ENCODE measurements around the gene MTMR12.

The MTMR12 gene, protein sequence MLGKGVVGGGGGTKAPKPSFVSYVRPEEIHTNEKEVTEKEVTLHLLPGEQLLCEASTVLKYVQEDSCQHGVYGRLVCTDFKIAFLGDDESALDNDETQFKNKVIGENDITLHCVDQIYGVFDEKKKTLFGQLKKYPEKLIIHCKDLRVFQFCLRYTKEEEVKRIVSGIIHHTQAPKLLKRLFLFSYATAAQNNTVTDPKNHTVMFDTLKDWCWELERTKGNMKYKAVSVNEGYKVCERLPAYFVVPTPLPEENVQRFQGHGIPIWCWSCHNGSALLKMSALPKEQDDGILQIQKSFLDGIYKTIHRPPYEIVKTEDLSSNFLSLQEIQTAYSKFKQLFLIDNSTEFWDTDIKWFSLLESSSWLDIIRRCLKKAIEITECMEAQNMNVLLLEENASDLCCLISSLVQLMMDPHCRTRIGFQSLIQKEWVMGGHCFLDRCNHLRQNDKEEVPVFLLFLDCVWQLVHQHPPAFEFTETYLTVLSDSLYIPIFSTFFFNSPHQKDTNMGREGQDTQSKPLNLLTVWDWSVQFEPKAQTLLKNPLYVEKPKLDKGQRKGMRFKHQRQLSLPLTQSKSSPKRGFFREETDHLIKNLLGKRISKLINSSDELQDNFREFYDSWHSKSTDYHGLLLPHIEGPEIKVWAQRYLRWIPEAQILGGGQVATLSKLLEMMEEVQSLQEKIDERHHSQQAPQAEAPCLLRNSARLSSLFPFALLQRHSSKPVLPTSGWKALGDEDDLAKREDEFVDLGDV

GRCh38 chr5:32312595-32313332 lies at the start of gene MTMR12:
MTMR12 (minus strand) TSS chr5:32312939; CDS start chr5:32312838, 101 bp downstream.
- peak within 1 kb of the TSS; percentile 91 for H3K4me3 Mint-ChIP-seq
- peaks cover 5% of the 10 kb centered on the region for H3K36me3 Mint-ChIP-seq
- no peaks in the 10 kb centered on the region for H3K27me3 Mint-ChIP-seq
- peaks cover 37% of the 10 kb centered on the region for H3K4me1 Mint-ChIP-seq (ENCODE audit: low read depth)
- H3K9me3 Mint-ChIP-seq (ENCODE audit: low read depth) = no peaks in the 10 kb centered on the region
- peak within 1 kb of the TSS; percentile 86 for H3K27ac Mint-ChIP-seq

GRCh38 chr5:32362527-32362926 lies 49.8 kb upstream of the MTMR12 start:
- Mint-ChIP-seq H3K27ac (no peak overlapping the region), H3K9me3 (ENCODE audit: low read depth) (no peaks in the 10 kb centered on the region), H3K4me1 (ENCODE audit: low read depth) (peaks cover 4% of the 10 kb centered on the region), H3K4me3 (no peak overlapping the region), H3K36me3 (peaks cover 3% of the 10 kb centered on the region), H3K27me3 (no peaks in the 10 kb centered on the region)

GRCh38 chr5:32360906-32361305 lies 48.2 kb upstream of the MTMR12 start:
- Mint-ChIP-seq H3K4me1 (ENCODE audit: low read depth) (peaks cover 4% of the 10 kb centered on the region), H3K27me3 (no peaks in the 10 kb centered on the region), H3K9me3 (ENCODE audit: low read depth) (no peaks in the 10 kb centered on the region), H3K27ac (no peak overlapping the region), H3K36me3 (peaks cover 2% of the 10 kb centered on the region), H3K4me3 (no peak overlapping the region)

DNA sequence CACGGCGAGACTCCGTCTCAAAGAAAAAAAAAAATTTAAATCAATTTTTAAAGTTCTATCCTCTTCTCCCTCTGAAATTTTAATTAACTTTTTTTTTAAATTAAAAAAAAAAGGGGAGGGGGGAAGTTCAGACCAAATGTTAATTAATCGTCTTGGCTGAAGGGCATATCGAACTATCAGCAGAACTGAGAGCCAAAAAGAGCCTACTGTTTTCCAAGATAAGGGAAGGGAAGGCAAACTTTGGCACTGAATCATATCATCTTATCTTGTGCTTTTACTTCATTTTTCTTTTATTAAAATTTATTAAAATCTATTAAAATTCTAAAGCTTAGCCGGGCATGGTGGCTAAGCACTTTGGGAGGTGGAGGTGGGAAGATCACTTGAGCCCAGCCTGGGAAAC lies 45.9 kb upstream of the MTMR12 start:
- Mint-ChIP-seq H3K4me3 (no peak overlapping the region), H3K27ac (no peak overlapping the region), H3K9me3 (ENCODE audit: low read depth) (no peaks in the 10 kb centered on the region), H3K27me3 (no peaks in the 10 kb centered on the region), H3K36me3 (peaks cover 2% of the 10 kb centered on the region), H3K4me1 (ENCODE audit: low read depth) (peaks cover 4% of the 10 kb centered on the region)

- Mint-ChIP-seq H3K4me3 (no peak overlapping the region), H3K36me3 (peaks cover 2% of the 10 kb centered on the region), H3K27ac (peak overlapping the region; percentile 36), H3K4me1 (ENCODE audit: low read depth) (peaks cover 4% of the 10 kb centered on the region), H3K27me3 (no peaks in the 10 kb centered on the region), H3K9me3 (ENCODE audit: low read depth) (no peaks in the 10 kb centered on the region)
Measured at GRCh38 chr5:32357658-32358057, 44.9 kb upstream of the MTMR12 start.

DNA sequence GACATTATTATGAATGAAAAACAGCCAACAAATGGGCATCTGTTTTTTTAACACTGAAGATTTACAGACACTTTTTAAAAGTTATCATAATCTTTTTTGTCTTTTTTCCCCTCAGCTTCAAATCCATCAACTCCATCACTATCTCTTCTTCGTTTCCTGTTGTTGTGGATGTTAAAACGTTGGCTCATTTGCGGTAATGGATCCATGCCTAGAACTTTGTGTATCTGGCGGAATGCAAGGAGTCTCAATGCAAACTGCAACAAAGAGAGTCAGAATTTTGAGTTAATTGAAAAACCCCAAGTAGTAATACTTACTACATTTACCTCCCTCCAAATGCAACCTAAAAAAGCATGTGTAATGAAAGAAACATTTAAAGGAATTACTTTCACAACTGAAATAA lies 42.9 kb upstream of the MTMR12 start:
- no peaks in the 10 kb centered on the region for H3K27me3 Mint-ChIP-seq
- H3K4me3 Mint-ChIP-seq = no peak overlapping the region
- H3K4me1 Mint-ChIP-seq (ENCODE audit: low read depth) = peaks cover 4% of the 10 kb centered on the region
- no peak overlapping the region for H3K27ac Mint-ChIP-seq
- no peaks in the 10 kb centered on the region for H3K9me3 Mint-ChIP-seq (ENCODE audit: low read depth)
- peaks cover 2% of the 10 kb centered on the region for H3K36me3 Mint-ChIP-seq

- H3K27me3 Mint-ChIP-seq = no peaks in the 10 kb centered on the region
- no peak overlapping the region for H3K4me3 Mint-ChIP-seq
- no peaks in the 10 kb centered on the region for H3K9me3 Mint-ChIP-seq (ENCODE audit: low read depth)
- H3K27ac Mint-ChIP-seq = no peak overlapping the region
- peaks cover 4% of the 10 kb centered on the region for H3K4me1 Mint-ChIP-seq (ENCODE audit: low read depth)
- peaks cover 2% of the 10 kb centered on the region for H3K36me3 Mint-ChIP-seq
Measured at GRCh38 chr5:32353420-32353819, 40.7 kb upstream of the MTMR12 start.

DNA sequence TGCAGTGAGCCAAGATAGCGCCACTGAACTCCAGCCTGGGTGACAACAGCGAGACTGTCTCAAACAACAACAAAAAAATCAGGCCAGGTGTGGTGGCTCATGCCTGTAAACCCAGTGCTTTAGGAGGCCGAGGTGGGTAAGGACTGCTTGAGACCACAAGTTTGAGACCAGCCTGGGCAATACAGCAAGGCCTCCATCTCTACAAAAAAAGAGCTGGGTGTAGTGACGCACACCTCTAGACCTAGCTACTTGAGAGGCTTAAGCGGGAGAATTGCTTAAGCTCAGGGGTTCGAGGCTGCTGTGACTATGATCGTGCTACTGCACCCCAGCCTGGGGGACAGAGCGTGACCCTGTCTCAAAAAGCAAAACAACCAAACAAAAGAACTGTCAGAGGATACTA lies 39.9 kb upstream of the MTMR12 start:
- peaks cover 2% of the 10 kb centered on the region for H3K36me3 Mint-ChIP-seq
- no peak overlapping the region for H3K27ac Mint-ChIP-seq
- H3K4me3 Mint-ChIP-seq = no peak overlapping the region
- no peaks in the 10 kb centered on the region for H3K27me3 Mint-ChIP-seq
- no peaks in the 10 kb centered on the region for H3K9me3 Mint-ChIP-seq (ENCODE audit: low read depth)
- peaks cover 2% of the 10 kb centered on the region for H3K4me1 Mint-ChIP-seq (ENCODE audit: low read depth)

DNA sequence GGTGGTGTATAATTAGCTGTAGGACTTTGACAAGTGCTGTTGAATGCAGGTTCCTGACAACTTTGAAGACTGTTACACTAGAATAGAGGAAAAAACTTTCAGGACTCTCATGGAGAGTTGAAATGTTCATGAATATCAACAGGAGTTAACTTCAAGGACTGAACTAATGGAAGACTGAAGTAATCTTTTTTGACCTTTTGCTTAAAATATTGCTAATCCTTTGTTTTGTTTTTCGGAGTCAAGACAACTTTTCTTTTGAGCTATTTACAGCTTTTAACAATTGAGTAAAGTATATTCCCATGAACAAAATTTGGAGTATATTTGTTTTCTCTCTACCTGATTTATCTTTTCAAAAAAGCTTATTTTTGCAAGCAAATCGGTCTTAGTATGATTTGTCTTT lies 34.1 kb upstream of the MTMR12 start:
- Mint-ChIP-seq H3K9me3 (ENCODE audit: low read depth) (no peaks in the 10 kb centered on the region), H3K4me1 (ENCODE audit: low read depth) (no peaks in the 10 kb centered on the region), H3K4me3 (no peak overlapping the region), H3K27ac (no peak overlapping the region), H3K36me3 (peaks cover 2% of the 10 kb centered on the region), H3K27me3 (no peaks in the 10 kb centered on the region)

DNA sequence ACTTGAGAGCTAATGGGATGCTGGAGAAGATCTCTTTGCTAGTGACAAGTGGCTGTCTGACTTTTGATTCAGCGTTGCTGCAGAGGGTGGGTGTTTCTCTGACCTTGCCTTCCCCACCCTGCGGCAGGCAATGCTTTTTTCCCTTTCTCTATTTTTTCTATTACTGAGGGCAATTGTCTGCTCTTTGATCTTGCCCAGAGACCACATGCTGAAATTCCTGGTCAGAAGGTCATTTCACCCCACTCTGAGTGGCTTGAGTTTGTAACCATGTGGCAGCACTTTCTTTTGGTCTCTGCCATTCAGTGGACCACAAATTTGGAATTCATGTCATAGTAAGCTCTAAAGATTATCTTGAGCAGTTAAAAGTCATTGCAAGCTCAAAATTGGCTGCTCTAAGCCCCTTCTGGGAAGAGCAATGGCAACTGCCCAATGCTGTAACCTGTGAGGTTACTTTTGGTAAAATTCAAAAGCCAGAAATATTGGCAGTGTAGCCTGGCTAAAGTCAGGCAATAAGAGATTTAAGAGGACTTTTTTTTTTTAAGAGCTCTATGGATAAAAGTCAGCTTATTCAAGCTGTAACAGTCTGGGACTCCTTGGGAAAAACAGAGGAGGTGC lies 30.4 kb upstream of the MTMR12 start:
- H3K9me3 Mint-ChIP-seq (ENCODE audit: low read depth) = peaks cover 14% of the 10 kb centered on the region

DNA sequence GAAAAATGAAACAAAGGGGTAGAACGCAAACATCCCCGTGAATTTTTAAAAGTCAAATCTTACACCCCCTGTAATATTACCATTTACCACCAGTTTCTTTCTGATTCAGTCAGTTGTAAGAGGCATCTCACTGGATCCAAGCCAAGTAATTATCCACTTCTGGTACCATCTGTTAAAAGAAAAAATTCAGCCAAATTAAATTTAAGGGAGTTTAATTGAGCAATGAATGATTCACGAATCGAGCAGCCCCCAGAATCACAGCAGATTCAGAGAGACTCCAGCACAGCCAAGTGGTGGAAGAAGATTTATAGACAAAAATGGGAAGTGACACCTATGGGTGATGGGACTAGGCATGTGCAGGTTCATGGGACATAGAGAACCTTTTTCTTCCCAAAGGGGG lies 29.9 kb upstream of the MTMR12 start:
- Mint-ChIP-seq H3K4me1 (ENCODE audit: low read depth) (no peaks in the 10 kb centered on the region), H3K36me3 (peaks cover 6% of the 10 kb centered on the region), H3K27ac (no peak overlapping the region), H3K9me3 (ENCODE audit: low read depth) (peaks cover 17% of the 10 kb centered on the region), H3K4me3 (no peak overlapping the region), H3K27me3 (no peaks in the 10 kb centered on the region)

More for the DNA sequence above, 30.4 kb upstream of the MTMR12 start:
- no peaks in the 10 kb centered on the region for H3K27me3 Mint-ChIP-seq
- no peak overlapping the region for H3K27ac Mint-ChIP-seq
- no peaks in the 10 kb centered on the region for H3K4me1 Mint-ChIP-seq (ENCODE audit: low read depth)
- H3K36me3 Mint-ChIP-seq = peaks cover 4% of the 10 kb centered on the region
- no peak overlapping the region for H3K4me3 Mint-ChIP-seq

DNA sequence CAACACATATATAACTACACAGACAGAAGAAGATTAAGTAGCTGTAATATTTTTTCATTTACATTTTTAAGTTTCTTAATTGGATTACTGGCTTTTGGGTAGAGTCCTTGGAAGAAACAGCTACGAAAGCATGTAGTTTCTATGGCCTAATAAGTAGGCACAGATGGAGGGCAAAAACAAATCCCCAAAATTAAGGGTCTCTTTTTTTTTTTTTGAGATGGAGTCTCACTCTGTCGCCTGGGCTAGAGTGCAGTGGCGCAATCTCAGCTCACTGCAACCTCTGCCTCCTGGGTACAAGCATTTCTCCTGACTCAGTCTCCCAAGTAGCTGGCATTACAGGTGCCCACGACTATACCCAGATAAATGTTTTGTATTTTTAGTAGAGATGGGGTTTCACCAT lies 27.1 kb upstream of the MTMR12 start:
- Mint-ChIP-seq H3K27me3 (no peaks in the 10 kb centered on the region), H3K4me3 (no peak overlapping the region), H3K9me3 (ENCODE audit: low read depth) (peaks cover 17% of the 10 kb centered on the region), H3K4me1 (ENCODE audit: low read depth) (no peaks in the 10 kb centered on the region), H3K36me3 (peaks cover 6% of the 10 kb centered on the region), H3K27ac (no peak overlapping the region)

- Mint-ChIP-seq H3K36me3 (peaks cover 6% of the 10 kb centered on the region), H3K9me3 (ENCODE audit: low read depth) (peaks cover 17% of the 10 kb centered on the region), H3K4me3 (no peak overlapping the region), H3K27ac (no peak overlapping the region), H3K4me1 (ENCODE audit: low read depth) (no peaks in the 10 kb centered on the region), H3K27me3 (no peaks in the 10 kb centered on the region)
Measured at GRCh38 chr5:32339198-32339597, 26.5 kb upstream of the MTMR12 start.

GRCh38 chr5:32332966-32333365 lies 20.2 kb upstream of the MTMR12 start:
- H3K9me3 Mint-ChIP-seq (ENCODE audit: low read depth) = peaks cover under 1% of the 10 kb centered on the region

GRCh38 chr5:32332361-32332760 lies 19.6 kb upstream of the MTMR12 start:
- Mint-ChIP-seq H3K9me3 (ENCODE audit: low read depth) (no peaks in the 10 kb centered on the region), H3K4me1 (ENCODE audit: low read depth) (no peaks in the 10 kb centered on the region), H3K4me3 (no peak overlapping the region), H3K27me3 (no peaks in the 10 kb centered on the region), H3K36me3 (no peaks in the 10 kb centered on the region), H3K27ac (no peak overlapping the region)

More at GRCh38 chr5:32332966-32333365, 20.2 kb upstream of the MTMR12 start:
- H3K4me1 Mint-ChIP-seq (ENCODE audit: low read depth) = no peaks in the 10 kb centered on the region
- H3K27me3 Mint-ChIP-seq = no peaks in the 10 kb centered on the region
- no peaks in the 10 kb centered on the region for H3K36me3 Mint-ChIP-seq
- no peak overlapping the region for H3K4me3 Mint-ChIP-seq
- no peak overlapping the region for H3K27ac Mint-ChIP-seq

All from activated naive CD8-positive, alpha-beta T cell (primary cell).